GM12872 (cell line): ENCODE results near the gene ANKRD13A.

Experiments
- CTCF ChIP-seq: IDR thresholded peaks from 3 replicates; pipeline ENCODE4 v1.5.1; 2011; ENCODE audit warnings: low read depth, mild to moderate bottlenecking, low read length, moderate library complexity; ENCODE audit not compliant: insufficient read depth

The ANKRD13A gene

GRCh38 chr12:109983432-109984142, 15.6 kb upstream of the ANKRD13A start:
- TF ChIP-seq CTCF = no peak

GRCh38 chr12:109987615-109988014, 11.6 kb upstream of the ANKRD13A start:
- TF ChIP-seq CTCF = no peak

GRCh38 chr12:109988274-109988673, 11.0 kb upstream of the ANKRD13A start:
- no peak for TF ChIP-seq CTCF

GRCh38 chr12:109988903-109989302, 10.3 kb upstream of the ANKRD13A start:
- TF ChIP-seq CTCF = no peak

GRCh38 chr12:109989380-109989779, 9.8 kb upstream of the ANKRD13A start:
- TF ChIP-seq CTCF = no peak

- TF ChIP-seq CTCF = no peak
Observed at GRCh38 chr12:109991586-109991985, 7.6 kb upstream of the ANKRD13A start.

GRCh38 chr12:109993091-109993490, 6.1 kb upstream of the ANKRD13A start:
- no peak for TF ChIP-seq CTCF
